ENCODE measurements around the gene TP53INP2.
"Not testable (repeated sequence)": the region's sequence is repeated elsewhere in the genome, so short reads cannot be mapped to it uniquely, and the experiment has no call there.

TP53INP2 gene

DNA sequence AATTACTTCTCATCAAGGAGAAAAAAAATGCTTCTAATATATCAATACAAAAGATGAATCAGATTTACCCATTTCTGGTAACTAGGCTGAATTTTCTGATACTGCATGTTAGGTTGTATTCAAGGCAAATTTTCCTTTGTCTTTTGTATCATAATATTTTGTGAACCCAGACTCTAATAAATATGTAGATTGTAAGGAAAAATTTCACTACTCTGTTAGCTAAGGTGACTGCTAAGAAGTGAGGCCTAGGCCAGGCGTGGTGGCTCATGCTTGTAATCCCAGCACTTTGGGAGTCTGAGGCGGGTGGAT, 12.7 kb downstream of the TP53INP2 start:
- no peak overlapping the region for H3K27ac ChIP-seq
- H3K4me1 ChIP-seq (ENCODE audit: control insufficient read depth in 1 of 2, insufficient read depth in 1 of 2, low read depth in 1 of 2, low read length in 1 of 2), result no peaks in the 10 kb centered on the region
- H3K27me3 ChIP-seq, result no peaks in the 10 kb centered on the region
- no peaks in the 10 kb centered on the region for H3K9me3 ChIP-seq
- TF ChIP-seq CTCF (IDR thresholded peaks at IDR 0.05), result no peak
- peaks cover 69% of the 10 kb centered on the region for H3K36me3 ChIP-seq
- H3K4me3 ChIP-seq (ENCODE audit: low read depth in 1 of 2, low read length in 1 of 2), result no peak overlapping the region

DNA sequence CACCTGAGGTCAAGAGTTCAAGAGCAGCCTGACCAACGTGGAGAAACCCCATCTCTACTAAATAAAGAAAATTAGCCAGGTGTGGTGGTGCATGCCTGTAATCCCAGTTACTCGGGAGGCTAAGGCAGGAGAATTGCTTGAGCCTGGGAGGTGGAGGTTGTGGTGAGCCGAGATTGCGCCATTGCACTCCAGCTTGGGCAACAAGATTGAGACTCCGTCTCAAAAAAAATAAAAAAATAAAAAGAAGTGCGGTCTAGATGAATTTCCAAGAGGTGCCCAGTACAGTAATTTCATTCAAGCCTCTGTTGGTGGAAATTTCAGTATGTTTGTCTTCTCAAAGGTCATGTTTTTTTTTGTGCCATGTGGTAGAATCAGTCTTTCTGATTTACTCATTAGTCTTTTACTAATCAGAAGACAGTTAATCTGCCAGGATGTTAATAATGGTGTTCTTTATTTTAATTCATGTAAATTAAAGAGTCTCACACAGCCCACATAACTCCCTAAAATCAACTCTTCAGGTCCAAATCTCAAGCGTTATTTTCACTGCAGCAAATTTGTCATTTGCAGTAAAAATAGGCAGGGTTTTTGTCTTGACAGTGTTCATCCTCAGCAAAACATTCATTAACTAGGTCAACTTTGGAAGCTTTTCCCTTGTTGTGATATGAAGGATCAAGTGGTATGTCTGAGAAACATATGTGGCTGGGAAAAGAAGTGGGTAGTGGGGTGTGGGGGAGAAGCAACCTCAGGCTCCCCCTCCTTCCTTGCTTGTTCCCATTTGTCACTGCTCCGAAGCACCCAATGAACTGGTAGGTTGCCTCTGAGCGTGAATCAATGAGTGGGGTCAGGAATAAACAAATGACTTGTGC, 13.3 kb downstream of the TP53INP2 start:
- peaks cover 64% of the 10 kb centered on the region for H3K36me3 ChIP-seq
- TF ChIP-seq CTCF (IDR thresholded peaks at IDR 0.05), result no peak
- no peaks in the 10 kb centered on the region for H3K4me1 ChIP-seq (ENCODE audit: control insufficient read depth in 1 of 2, insufficient read depth in 1 of 2, low read depth in 1 of 2, low read length in 1 of 2)
- H3K27me3 ChIP-seq, result no peaks in the 10 kb centered on the region
- no peak overlapping the region for H3K4me3 ChIP-seq (ENCODE audit: low read depth in 1 of 2, low read length in 1 of 2)
- no peaks in the 10 kb centered on the region for H3K9me3 ChIP-seq
- no peak overlapping the region for H3K27ac ChIP-seq

- peaks cover 63% of the 10 kb centered on the region for H3K36me3 ChIP-seq
- H3K4me1 ChIP-seq (ENCODE audit: control insufficient read depth in 1 of 2, insufficient read depth in 1 of 2, low read depth in 1 of 2, low read length in 1 of 2); H3K9me3 ChIP-seq; H3K27me3 ChIP-seq; H3K4me3 ChIP-seq (ENCODE audit: low read depth in 1 of 2, low read length in 1 of 2); H3K27ac ChIP-seq: not testable (repeated sequence)
Observed at GRCh38 chr20:34719242-34720017, 15.3 kb downstream of the TP53INP2 start.

GRCh38 chr20:34720266-34720665, 16.1 kb downstream of the TP53INP2 start:
- H3K27me3 ChIP-seq, result no peaks in the 10 kb centered on the region
- no peak for TF ChIP-seq CTCF (IDR thresholded peaks at IDR 0.05)
- H3K4me1 ChIP-seq (ENCODE audit: control insufficient read depth in 1 of 2, insufficient read depth in 1 of 2, low read depth in 1 of 2, low read length in 1 of 2), result no peaks in the 10 kb centered on the region
- peaks cover 62% of the 10 kb centered on the region for H3K36me3 ChIP-seq
- no peaks in the 10 kb centered on the region for H3K9me3 ChIP-seq
- H3K27ac ChIP-seq, result no peak overlapping the region
- H3K4me3 ChIP-seq (ENCODE audit: low read depth in 1 of 2, low read length in 1 of 2), result no peak overlapping the region

DNA sequence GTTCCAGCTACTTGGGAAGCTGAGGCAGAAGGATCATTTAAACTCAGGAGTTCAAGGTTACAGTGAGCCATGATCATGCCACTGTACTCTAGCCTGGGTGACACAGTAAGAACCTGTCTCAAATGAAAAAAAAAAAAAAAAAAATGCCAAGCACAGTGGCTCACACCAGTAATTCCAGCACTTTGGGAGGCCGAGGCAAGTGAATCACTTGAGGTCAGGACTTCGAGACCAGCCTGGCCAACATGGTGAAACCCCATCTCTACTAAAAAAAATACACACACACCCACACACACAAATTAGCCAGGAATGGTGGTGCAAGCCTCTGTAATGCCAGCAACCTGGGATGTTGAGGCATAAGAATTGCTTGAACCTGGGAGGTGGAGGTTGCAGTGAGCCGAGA, 18.4 kb downstream of the TP53INP2 start:
- H3K27me3 ChIP-seq; H3K4me1 ChIP-seq (ENCODE audit: control insufficient read depth in 1 of 2, insufficient read depth in 1 of 2, low read depth in 1 of 2, low read length in 1 of 2); H3K9me3 ChIP-seq; H3K4me3 ChIP-seq (ENCODE audit: low read depth in 1 of 2, low read length in 1 of 2); H3K27ac ChIP-seq: not testable (repeated sequence)
- H3K36me3 ChIP-seq, result peaks cover 75% of the 10 kb centered on the region

DNA sequence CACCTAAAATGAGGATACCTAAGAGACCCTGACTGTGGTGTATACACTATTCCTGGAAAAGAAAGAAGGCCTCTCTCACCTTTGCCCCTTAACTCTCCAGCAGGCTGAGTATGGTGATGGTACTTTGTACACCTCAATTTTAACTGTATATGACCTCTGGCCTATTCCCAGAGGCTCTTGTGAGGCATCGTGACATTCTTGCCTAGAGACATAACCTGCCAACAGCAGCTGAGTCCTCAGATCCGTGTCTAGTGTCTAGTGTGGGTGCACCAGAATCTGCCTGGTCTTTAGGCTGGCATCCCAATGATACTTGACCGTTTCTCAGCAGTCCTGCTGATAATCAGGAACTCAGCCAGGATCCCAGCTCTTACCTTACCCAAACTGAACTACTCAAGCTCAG, 20.0 kb downstream of the TP53INP2 start:
- Histone ChIP-seq H3K9me3 (no peaks in the 10 kb centered on the region), H3K36me3 (peaks cover 76% of the 10 kb centered on the region), H3K27me3 (no peaks in the 10 kb centered on the region), H3K4me1 (ENCODE audit: control insufficient read depth in 1 of 2, insufficient read depth in 1 of 2, low read depth in 1 of 2, low read length in 1 of 2) (no peaks in the 10 kb centered on the region), H3K27ac (no peak overlapping the region), H3K4me3 (ENCODE audit: low read depth in 1 of 2, low read length in 1 of 2) (no peak overlapping the region)
- TF ChIP-seq CTCF (IDR thresholded peaks at IDR 0.05), result no peak
